ENCODE results near the gene PXDN. TPM values are rescaled to one million over a fixed set of nuclear protein-coding genes. Genes with fewer than 3 reads are reported as not detected.

Gene PXDN
- total and polyA plus RNA-seq, 9 of the 15 experiments (the other 6 are each of a cell fraction or from before 2014, with no cell fraction given) = 0.49 TPM; not detected in 8

GRCh38 chr2:1744151-1744445 is 217 bp downstream of the PXDN start:
- Histone ChIP-seq H2AFZ (ENCODE audit: low read depth, low read length) (no peak overlapping the region), H3K4me3 (no peak overlapping the region), H3K79me2 (ENCODE audit: control insufficient read depth, insufficient read depth, low read length) (no peaks in the 10 kb centered on the region), H3K4me2 (ENCODE audit: insufficient read depth, low read length) (no peak overlapping the region), H3K4me1 (replicated peaks in 1 of 2; ENCODE audit: control insufficient read depth in 2 of 2, insufficient read depth in 2 of 2, low read length in 2 of 2) (no peaks in the 10 kb centered on the region), H3K36me3 (ENCODE audit: control insufficient read depth, insufficient read depth, low read length) (no peaks in the 10 kb centered on the region), H3K9me3 (replicated peaks; ENCODE audit: control insufficient read depth, insufficient read depth, low read depth, low read length) (no peaks in the 10 kb centered on the region), H3K27me3 (ENCODE audit: control insufficient read depth in 2 of 2, insufficient read depth in 2 of 2, low read length in 2 of 2) (peaks cover 0 to 9% of the 10 kb centered on the region in 2 experiments; a peak in 2 of 5 replicates), H3K9me1 (ENCODE audit: control insufficient read depth, insufficient read depth, low read length) (no peaks in the 10 kb centered on the region), H4K20me1 (replicated peaks; ENCODE audit: control insufficient read depth, insufficient read depth, low read length) (no peaks in the 10 kb centered on the region), H3K27ac (ENCODE audit: extremely low read depth, low read depth, low read length) (no peak overlapping the region), H3K9ac (ENCODE audit: insufficient read depth in 1 of 2, low read depth in 2 of 2, low read length in 2 of 2) (no peak overlapping the region)
- no TSS peak for BruUV-seq (replicated peaks)
- CTCF ChIA-PET (ENCODE audit: low intra/inter-chr PET ratio) = no interaction called here
- POLR2A ChIA-PET = no interaction called here
- DNase-seq (ENCODE audit: extremely low read depth in 1 of 4, low spot score in 3 of 4) (no peak), ATAC-seq (no peak), FAIRE-seq (no peak)
- intact Hi-C loops (cut with micrococcal nuclease) = no loop called here
- TF ChIP-seq DACH1 (IDR thresholded peaks at IDR 0.05; ENCODE audit: partially characterized antibody) (no peak), DIDO1 (tag; IDR thresholded peaks at IDR 0.05; ENCODE audit: low read depth) (no peak), HDAC1 (IDR thresholded peaks at IDR 0.05) (no peak), BACH1 (tag; IDR thresholded peaks at IDR 0.05) (no peak), MLLT1 (IDR thresholded peaks at IDR 0.05) (no peak), HMBOX1 (IDR thresholded peaks at IDR 0.05) (no peak)
- 47% methylated on average over 6 of the region's 33 CpGs for WGBS (ENCODE audit: insufficient coverage, low coverage, missing lambda C conversion rate)
- in situ Hi-C loops (cut with MboI) = no loop called here

All from K562 (cell line).